Stimulated activated CD4-positive, alpha-beta T cell treated with anti-CD3 and anti-CD28 coated beads, Interleukin-1b, Interleukin-23, amount 100 ng/mL, for 48 hours (primary cell): ENCODE measurements around the gene CT45A1.
A peak's percentile ranks its signal among the peaks of the same experiment; 100 is the strongest.
"Not testable (repeated sequence)": the region's sequence is repeated elsewhere in the genome, so short reads cannot be mapped to it uniquely, and the experiment has no call there.

Experiments used
- DNase-seq: peaks from one replicate; pipeline ENCODE4 v3.0.0-alpha.2; 2020

The CT45A1 gene

GRCh38 chrX:135713183-135713689 lies at the start of gene CT45A1:
Gene CT45A1, plus strand, starts transcription at chrX:135713639. Its CDS starts 5,302 bp downstream, at chrX:135718941.
- peak; percentile 69 for DNase-seq

- not testable (repeated sequence) for DNase-seq
Measured at GRCh38 chrX:135672979-135673378, 40.5 kb upstream of the CT45A1 start.

- peak; percentile 27 for DNase-seq
Measured at GRCh38 chrX:135688137-135688536, 25.3 kb upstream of the CT45A1 start.

GRCh38 chrX:135695471-135695870 lies 18.0 kb upstream of the CT45A1 start:
- no peak for DNase-seq

- no peak for DNase-seq
Measured at GRCh38 chrX:135697601-135698000, 15.8 kb upstream of the CT45A1 start.

GRCh38 chrX:135698924-135699323 lies 14.5 kb upstream of the CT45A1 start:
- DNase-seq, result no peak

- peak; percentile 60 for DNase-seq
Measured at GRCh38 chrX:135707880-135708279, 5.6 kb upstream of the CT45A1 start.

GRCh38 chrX:135713795-135714194 lies 356 bp downstream of the CT45A1 start:
- DNase-seq, result no peak

- DNase-seq, result not testable (repeated sequence)
Measured at GRCh38 chrX:135734666-135735065, 21.2 kb downstream of the CT45A1 start.

- no peak for DNase-seq
Measured at GRCh38 chrX:135737366-135738071, 24.1 kb downstream of the CT45A1 start.

GRCh38 chrX:135740681-135741149 lies 27.3 kb downstream of the CT45A1 start:
- DNase-seq, result peak; percentile 54

- no peak for DNase-seq
Measured at GRCh38 chrX:135741192-135741715, 27.8 kb downstream of the CT45A1 start.

GRCh38 chrX:135744739-135745138 lies 31.3 kb downstream of the CT45A1 start:
- DNase-seq, result not testable (repeated sequence)

- DNase-seq, result not testable (repeated sequence)
Measured at GRCh38 chrX:135768091-135768490, 54.7 kb downstream of the CT45A1 start, which contains the start of gene CT45A3. Gene CT45A3, minus strand, starts transcription at chrX:135768191. Its CDS starts 3,747 bp downstream, at chrX:135764444.
